Measurements from ENCODE around the gene NELL1. TPM values are rescaled to one million over a fixed set of nuclear protein-coding genes. Genes with fewer than 3 reads are reported as not detected.

The NELL1 gene
- total RNA-seq, 3 donors from 2014 or later (not counting 1 experiment from before 2014, with no cell fraction given) = not detected

GRCh38 chr11:20881328-20882079, 212.1 kb downstream of the NELL1 start:
- H3K4me1 ChIP-seq (ENCODE audit: control insufficient read depth, insufficient read depth, low read length) = no peaks in the 10 kb centered on the region
- no peak for DNase-seq
- Mint-ChIP-seq H3K36me3 (peaks cover 7% of the 10 kb centered on the region), H3K4me1 (no peaks in the 10 kb centered on the region), H3K4me3 (no peak overlapping the region), H3K27ac (no peak overlapping the region), H3K9me3 (peaks cover 5 to 6% of the 10 kb centered on the region in 2 donors), H3K27me3 (ENCODE audit: low read depth in 2 of 2) (no peaks in the 10 kb centered on the region)
- 47% methylated on average over 4 of the region's 5 CpGs for WGBS (ENCODE audit: insufficient coverage)
- no peak for ATAC-seq
- H3K36me3 ChIP-seq (ENCODE audit: control insufficient read depth, insufficient read depth, low read length) = no peaks in the 10 kb centered on the region
- no peak overlapping the region for H3K27ac ChIP-seq (ENCODE audit: low read length)
- H3K27me3 ChIP-seq (ENCODE audit: control insufficient read depth, insufficient read depth, low read length) = no peaks in the 10 kb centered on the region
- H3K4me3 ChIP-seq (ENCODE audit: low read length) = no peak overlapping the region
- TF ChIP-seq CTCF (IDR thresholded peaks at IDR 0.05) = no peak
- intact Hi-C loops (cut with micrococcal nuclease) = no loop called here
- no peaks in the 10 kb centered on the region for H3K9me3 ChIP-seq (ENCODE audit: control insufficient read depth, insufficient read depth, low read length)

GRCh38 chr11:20887137-20887536, 217.8 kb downstream of the NELL1 start:
- Mint-ChIP-seq H3K27ac (no peak overlapping the region), H3K27me3 (ENCODE audit: low read depth in 2 of 2) (no peaks in the 10 kb centered on the region), H3K4me1 (no peaks in the 10 kb centered on the region), H3K9me3 (peaks cover 9 to 20% of the 10 kb centered on the region in 2 donors), H3K4me3 (no peak overlapping the region), H3K36me3 (no peaks in the 10 kb centered on the region)
- no peak for ATAC-seq
- no peak overlapping the region for H3K27ac ChIP-seq (ENCODE audit: low read length)
- intact Hi-C loops (cut with micrococcal nuclease) = no loop called here
- no peak overlapping the region for H3K4me3 ChIP-seq (ENCODE audit: low read length)
- no peak for TF ChIP-seq CTCF (IDR thresholded peaks at IDR 0.05)
- DNase-seq = no peak
- H3K9me3 ChIP-seq (ENCODE audit: control insufficient read depth, insufficient read depth, low read length) = peaks cover 6% of the 10 kb centered on the region
- H3K27me3 ChIP-seq (ENCODE audit: control insufficient read depth, insufficient read depth, low read length) = no peaks in the 10 kb centered on the region
- H3K36me3 ChIP-seq (ENCODE audit: control insufficient read depth, insufficient read depth, low read length) = no peaks in the 10 kb centered on the region
- WGBS (ENCODE audit: insufficient coverage) = 63% methylated on average over 1 of the region's 2 CpGs
- no peaks in the 10 kb centered on the region for H3K4me1 ChIP-seq (ENCODE audit: control insufficient read depth, insufficient read depth, low read length)

GRCh38 chr11:20894296-20894695, 224.9 kb downstream of the NELL1 start:
- Mint-ChIP-seq H3K27ac (no peak overlapping the region), H3K4me3 (no peak overlapping the region), H3K27me3 (ENCODE audit: low read depth in 2 of 2) (no peaks in the 10 kb centered on the region), H3K4me1 (no peaks in the 10 kb centered on the region), H3K36me3 (no peaks in the 10 kb centered on the region), H3K9me3 (peaks cover 19 to 21% of the 10 kb centered on the region in 2 donors)
- H3K27ac ChIP-seq (ENCODE audit: low read length) = no peak overlapping the region
- H3K27me3 ChIP-seq (ENCODE audit: control insufficient read depth, insufficient read depth, low read length) = no peaks in the 10 kb centered on the region
- no peak overlapping the region for H3K4me3 ChIP-seq (ENCODE audit: low read length)
- TF ChIP-seq CTCF (IDR thresholded peaks at IDR 0.05) = no peak
- no peaks in the 10 kb centered on the region for H3K36me3 ChIP-seq (ENCODE audit: control insufficient read depth, insufficient read depth, low read length)
- no peak for ATAC-seq
- intact Hi-C loops (cut with micrococcal nuclease) = no loop called here
- H3K9me3 ChIP-seq (ENCODE audit: control insufficient read depth, insufficient read depth, low read length) = peaks cover 6% of the 10 kb centered on the region
- no peaks in the 10 kb centered on the region for H3K4me1 ChIP-seq (ENCODE audit: control insufficient read depth, insufficient read depth, low read length)
- no peak for DNase-seq

Data from natural killer cell (primary cell).